PC-9 (cell line): Measurements from ENCODE around the gene OR6C4. TPM values are rescaled to one million over a fixed set of nuclear protein-coding genes. Genes with fewer than 3 reads are reported as not detected.
"Not testable (repeated sequence)": the region's sequence is repeated elsewhere in the genome, so short reads cannot be mapped to it uniquely, and the experiment has no call there.

Experiments
- BruUV-seq: library from RNA; stranded (reverse); fragments of 400-500 nt; replicated peaks from 2 replicates; lab custom pipeline; 2021; lab: Mats Ljungman, UMichigan
- CTCF ChIA-PET: fragments of 300-600 bp; sonication (Branson Sonifier 250); formaldehyde crosslinking; loops from one replicate; lab custom pipeline; 2022; ENCODE audit warnings: antibody characterized with exemption; lab: Charles Lee
- POLR2A ChIA-PET: fragments of 300-600 bp; sonication (Branson Sonifier 250); formaldehyde crosslinking; loops from one replicate; lab custom pipeline; 2022; ENCODE audit warnings: antibody characterized with exemption; ENCODE audit not compliant: unreplicated experiment; lab: Charles Lee
- DNase-seq, 2 experiments: peaks; one replicate each; pipeline versions ENCODE4 v3.0.0 to v3.0.0-alpha.2; 2015 to 2022; ENCODE audit warnings: mixed read lengths in 1 of 2
- H2AFZ ChIP-seq: fragments of 200-600 bp; sonication (generic); 2 replicates; pipeline ENCODE4 v1.8.1; 2017; ENCODE audit warnings: antibody characterized with exemption
- H3F3A ChIP-seq: fragments of 200-600 bp; sonication (generic); 2 replicates; pipeline ENCODE4 v1.8.1; 2017; ENCODE audit warnings: antibody characterized with exemption, mild to moderate bottlenecking, low read depth; ENCODE audit not compliant: insufficient read depth
- H3K27ac ChIP-seq: fragments of 200-600 bp; sonication (generic); 2 replicates; pipeline ENCODE4 v1.6.1; 2016; ENCODE audit warnings: mixed run types
- H3K27me3 ChIP-seq: fragments of 200-600 bp; sonication (generic); 2 replicates; pipeline ENCODE4 v1.6.1; 2016; ENCODE audit warnings: low read depth, mixed run types; ENCODE audit not compliant: insufficient read depth
- H3K36me3 ChIP-seq: fragments of 200-600 bp; sonication (generic); 2 replicates; pipeline ENCODE4 v1.6.1; 2016; ENCODE audit warnings: low read depth, mixed run types
- H3K4me1 ChIP-seq: fragments of 200-600 bp; sonication (generic); replicated peaks from 2 replicates; pipeline ENCODE4 v1.6.1; 2016; ENCODE audit warnings: mixed run types; ENCODE audit not compliant: insufficient read depth
- H3K4me2 ChIP-seq: fragments of 200-600 bp; sonication (generic); 2 replicates; pipeline ENCODE4 v1.6.1; 2017; ENCODE audit warnings: mixed run types
- H3K4me3 ChIP-seq: fragments of 200-600 bp; sonication (generic); 2 replicates; pipeline ENCODE4 v1.6.1; 2016; ENCODE audit warnings: mixed run types
- H3K79me2 ChIP-seq: fragments of 200-600 bp; sonication (generic); 2 replicates; pipeline ENCODE4 v1.6.1; 2017; ENCODE audit warnings: low read depth, mixed run types
- H3K9me2 ChIP-seq: fragments of 200-600 bp; sonication (generic); 2 replicates; pipeline ENCODE4 v1.8.1; 2017; ENCODE audit warnings: mild to moderate bottlenecking; ENCODE audit not compliant: insufficient read depth
- H3K9me3 ChIP-seq: fragments of 200-600 bp; sonication (generic); 2 replicates; pipeline ENCODE4 v1.8.1; 2016; ENCODE audit warnings: low read depth; ENCODE audit not compliant: insufficient read depth
- H4K20me1 ChIP-seq: fragments of 200-600 bp; sonication (generic); 2 replicates; pipeline ENCODE4 v1.8.1; 2017; ENCODE audit not compliant: insufficient read depth
- EZH2 ChIP-seq: fragments of 200-600 bp; sonication (generic); IDR thresholded peaks from 2 replicates; pipeline ENCODE4 v1.8.0; 2017; ENCODE audit warnings: antibody characterized with exemption, low read depth
- intact Hi-C: fragments of 100-400 bp; cut with micrococcal nuclease; formaldehyde crosslinking; loops from one replicate; pipeline ENCODE4 v1.10.0; 2022; ENCODE audit not compliant: unreplicated experiment
- total RNA-seq: library from RNA; stranded (reverse); gene quantifications from 2 replicates; pipeline ENCODE4 v1.2.3, GENCODE V29; 2021
- TF ChIP-seq, protein P1 (sequence below): fragments of 200-600 bp; sonication (generic); conservative IDR thresholded peaks from 2 replicates; pipeline ENCODE4 v1.6.1; 2017; ENCODE audit warnings: mixed run types, antibody characterized with exemption, mild to moderate bottlenecking, moderate library complexity

OR6C4 gene
- total RNA-seq, 1 experiment from 2014 or later, result not detected

DNA sequence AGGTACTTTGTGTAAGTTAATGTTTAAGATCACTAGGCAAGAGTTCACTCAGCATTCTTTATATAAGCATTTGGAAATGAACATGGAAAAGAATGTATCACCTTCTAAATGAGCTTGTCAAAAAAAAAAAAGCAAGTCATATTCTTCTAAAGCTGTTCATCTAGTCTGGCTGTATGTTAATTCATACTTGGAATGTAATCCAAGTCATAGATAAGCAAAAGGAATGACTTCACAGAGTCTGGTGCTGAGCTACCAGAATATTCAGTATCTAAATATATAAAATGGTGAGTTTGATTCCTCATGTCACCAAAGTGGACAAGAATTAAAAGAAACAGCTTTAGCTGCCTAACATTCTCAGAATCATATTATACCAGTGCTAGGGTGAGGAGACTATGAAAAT is 4.9 kb downstream of the OR6C4 start:
- Histone ChIP-seq H3K27me3 (no peaks in the 10 kb centered on the region), H3K79me2 (no peaks in the 10 kb centered on the region), H3F3A (no peaks in the 10 kb centered on the region), H4K20me1 (no peaks in the 10 kb centered on the region), H3K27ac (no peak overlapping the region), H3K9me2 (no peaks in the 10 kb centered on the region), H3K9me3 (no peaks in the 10 kb centered on the region), H3K4me2 (no peak overlapping the region), H3K4me1 (no peaks in the 10 kb centered on the region), H3K36me3 (no peaks in the 10 kb centered on the region), H2AFZ (no peak overlapping the region), H3K4me3 (no peak overlapping the region)
- ChIA-PET CTCF (no interaction called here), POLR2A (no interaction called here)
- no peak for DNase-seq
- intact Hi-C loops, result no loop called here
- BruUV-seq, result no TSS peak
- TF ChIP-seq, protein P1, sequence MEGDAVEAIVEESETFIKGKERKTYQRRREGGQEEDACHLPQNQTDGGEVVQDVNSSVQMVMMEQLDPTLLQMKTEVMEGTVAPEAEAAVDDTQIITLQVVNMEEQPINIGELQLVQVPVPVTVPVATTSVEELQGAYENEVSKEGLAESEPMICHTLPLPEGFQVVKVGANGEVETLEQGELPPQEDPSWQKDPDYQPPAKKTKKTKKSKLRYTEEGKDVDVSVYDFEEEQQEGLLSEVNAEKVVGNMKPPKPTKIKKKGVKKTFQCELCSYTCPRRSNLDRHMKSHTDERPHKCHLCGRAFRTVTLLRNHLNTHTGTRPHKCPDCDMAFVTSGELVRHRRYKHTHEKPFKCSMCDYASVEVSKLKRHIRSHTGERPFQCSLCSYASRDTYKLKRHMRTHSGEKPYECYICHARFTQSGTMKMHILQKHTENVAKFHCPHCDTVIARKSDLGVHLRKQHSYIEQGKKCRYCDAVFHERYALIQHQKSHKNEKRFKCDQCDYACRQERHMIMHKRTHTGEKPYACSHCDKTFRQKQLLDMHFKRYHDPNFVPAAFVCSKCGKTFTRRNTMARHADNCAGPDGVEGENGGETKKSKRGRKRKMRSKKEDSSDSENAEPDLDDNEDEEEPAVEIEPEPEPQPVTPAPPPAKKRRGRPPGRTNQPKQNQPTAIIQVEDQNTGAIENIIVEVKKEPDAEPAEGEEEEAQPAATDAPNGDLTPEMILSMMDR, result no peak
- no peak for TF ChIP-seq EZH2

DNA sequence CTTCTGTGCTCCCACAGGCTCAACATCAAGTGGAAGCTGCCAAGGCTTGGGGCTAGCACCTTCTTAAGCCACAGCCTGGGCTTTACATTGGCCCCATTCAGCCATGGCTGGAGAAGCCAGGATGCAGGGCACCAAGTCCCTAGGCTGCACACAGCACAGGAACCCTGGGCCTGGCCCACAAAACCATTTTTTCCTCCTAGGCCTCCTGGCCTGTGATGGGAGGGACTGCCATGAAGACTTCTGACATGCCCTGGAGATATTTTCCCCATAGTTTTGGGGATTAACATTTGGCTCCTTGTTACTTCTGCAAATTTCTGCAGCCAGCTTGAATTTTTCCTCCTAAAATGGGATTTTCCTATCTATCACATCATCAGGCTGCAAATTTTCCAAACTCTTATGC is 20.7 kb downstream of the OR6C4 start:
- H3K9me2 ChIP-seq, CTCF ChIA-PET, H2AFZ ChIP-seq, H3K4me3 ChIP-seq, H3K27ac ChIP-seq, DNase-seq, H3K4me2 ChIP-seq, BruUV-seq, H3K36me3 ChIP-seq, H3K27me3 ChIP-seq, intact Hi-C loops, POLR2A ChIA-PET, H4K20me1 ChIP-seq, H3K79me2 ChIP-seq, H3K9me3 ChIP-seq, H3K4me1 ChIP-seq, H3F3A ChIP-seq: not testable (repeated sequence)

DNA sequence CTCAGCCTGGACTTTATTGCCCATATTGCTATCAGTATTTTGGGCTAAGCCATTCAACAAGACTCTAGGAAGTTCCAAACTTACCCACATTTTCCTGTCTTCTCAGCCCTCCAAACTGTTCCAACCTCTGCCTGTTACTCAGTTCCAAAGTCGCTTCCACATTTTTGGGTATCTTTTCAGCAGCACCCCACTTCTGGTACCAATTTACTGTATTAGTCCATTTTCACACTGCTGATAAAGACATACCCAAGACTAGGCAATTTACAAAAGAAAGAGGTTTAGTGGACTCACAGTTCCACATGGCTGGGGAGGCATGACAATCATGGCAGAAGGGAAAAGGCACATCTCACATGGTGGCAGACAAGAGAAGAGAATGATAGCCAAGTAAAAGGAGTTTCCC is 21.3 kb downstream of the OR6C4 start:
- H3K9me2 ChIP-seq, H3K4me1 ChIP-seq, DNase-seq, H3K4me3 ChIP-seq, intact Hi-C loops, H2AFZ ChIP-seq, H3K27me3 ChIP-seq, H4K20me1 ChIP-seq, H3K9me3 ChIP-seq, H3K4me2 ChIP-seq, H3F3A ChIP-seq, POLR2A ChIA-PET, H3K27ac ChIP-seq, CTCF ChIA-PET, H3K79me2 ChIP-seq, H3K36me3 ChIP-seq, BruUV-seq: not testable (repeated sequence)

DNA sequence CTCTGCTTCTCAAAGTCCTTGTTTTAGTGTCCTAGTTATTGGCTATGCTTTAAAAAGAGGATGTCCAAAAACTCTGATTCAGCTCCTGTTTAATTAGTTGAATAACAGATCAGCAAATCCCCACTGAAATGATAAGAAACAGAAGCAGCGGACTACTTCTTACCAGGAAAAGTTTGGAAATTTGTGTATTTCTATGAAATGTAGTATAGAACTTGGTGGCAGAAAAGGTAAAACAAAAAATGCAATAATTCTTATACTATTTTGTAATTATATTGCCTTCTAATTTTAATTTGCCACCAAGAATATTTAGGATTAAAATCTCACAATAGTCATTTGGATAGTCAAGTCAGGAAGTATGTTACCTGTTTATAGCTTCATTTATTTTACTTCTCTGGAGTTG is 22.8 kb downstream of the OR6C4 start, which contains the start of gene OR2AP1:
Gene OR2AP1 (plus strand): TSS at position 301 of the 400 bp plus-strand sequence. CDS start 1,947 bp downstream, outside the sequence.
- Histone ChIP-seq H3K79me2 (no peaks in the 10 kb centered on the region), H3K4me3 (no peak within 1 kb of the TSS), H3F3A (no peaks in the 10 kb centered on the region), H3K36me3 (no peaks in the 10 kb centered on the region), H3K4me1 (no peaks in the 10 kb centered on the region), H3K27me3 (no peaks in the 10 kb centered on the region), H3K9me3 (no peaks in the 10 kb centered on the region; the same call in 1 of the 2 replicates), H4K20me1 (no peaks in the 10 kb centered on the region), H3K9me2 (no peaks in the 10 kb centered on the region), H3K4me2 (no peak within 1 kb of the TSS), H2AFZ (no peak within 1 kb of the TSS), H3K27ac (no peak within 1 kb of the TSS)
- no TSS peak for BruUV-seq
- ChIA-PET CTCF (no interaction called here), POLR2A (no interaction called here)
- TF ChIP-seq, protein P1, result no peak
- TF ChIP-seq EZH2, result no peak
- intact Hi-C loops, result no loop called here
- no peak for DNase-seq
